Panc1 (cell line): Measurements from ENCODE around the gene TIPRL.

Source experiments
- POLR2AphosphoS5 ChIP-seq: IDR thresholded peaks from 2 replicates; pipeline ENCODE4 v1.6.1; 2012; ENCODE audit warnings: mild to moderate bottlenecking, low read depth, low read length, moderate library complexity
- TF ChIP-seq, protein P1 (sequence below): fragments of 450-650 bp; IDR thresholded peaks from 2 replicates; pipeline ENCODE4 v1.5.1; 2017; ENCODE audit warnings: mild to moderate bottlenecking

DNA sequence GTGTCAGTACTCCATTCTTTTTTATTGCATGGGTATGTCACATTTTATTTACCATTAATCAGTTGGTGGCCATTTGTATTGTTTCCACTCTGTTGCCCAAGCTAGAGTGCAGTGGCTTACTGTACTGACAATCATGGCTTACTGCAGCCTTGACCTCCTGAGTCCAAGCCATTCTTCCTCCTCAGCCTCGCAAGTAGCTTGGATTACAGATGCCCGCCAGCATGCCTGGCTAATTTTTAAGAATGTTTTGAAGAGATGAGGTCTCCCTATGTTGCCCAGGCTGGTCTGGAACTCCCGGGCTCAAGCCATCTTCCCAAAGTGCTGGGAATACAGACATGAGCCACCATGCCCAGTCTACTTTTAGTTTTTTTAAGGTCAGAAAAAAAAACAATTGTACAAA lies 46.2 kb downstream of the TIPRL start:
- TF ChIP-seq, protein P1, sequence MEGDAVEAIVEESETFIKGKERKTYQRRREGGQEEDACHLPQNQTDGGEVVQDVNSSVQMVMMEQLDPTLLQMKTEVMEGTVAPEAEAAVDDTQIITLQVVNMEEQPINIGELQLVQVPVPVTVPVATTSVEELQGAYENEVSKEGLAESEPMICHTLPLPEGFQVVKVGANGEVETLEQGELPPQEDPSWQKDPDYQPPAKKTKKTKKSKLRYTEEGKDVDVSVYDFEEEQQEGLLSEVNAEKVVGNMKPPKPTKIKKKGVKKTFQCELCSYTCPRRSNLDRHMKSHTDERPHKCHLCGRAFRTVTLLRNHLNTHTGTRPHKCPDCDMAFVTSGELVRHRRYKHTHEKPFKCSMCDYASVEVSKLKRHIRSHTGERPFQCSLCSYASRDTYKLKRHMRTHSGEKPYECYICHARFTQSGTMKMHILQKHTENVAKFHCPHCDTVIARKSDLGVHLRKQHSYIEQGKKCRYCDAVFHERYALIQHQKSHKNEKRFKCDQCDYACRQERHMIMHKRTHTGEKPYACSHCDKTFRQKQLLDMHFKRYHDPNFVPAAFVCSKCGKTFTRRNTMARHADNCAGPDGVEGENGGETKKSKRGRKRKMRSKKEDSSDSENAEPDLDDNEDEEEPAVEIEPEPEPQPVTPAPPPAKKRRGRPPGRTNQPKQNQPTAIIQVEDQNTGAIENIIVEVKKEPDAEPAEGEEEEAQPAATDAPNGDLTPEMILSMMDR = no peak
- no peak for TF ChIP-seq POLR2AphosphoS5
